GM10847 (cell line): Measurements from ENCODE around the gene EPC2.

ENCODE experiments used
- POLR2A ChIP-seq: IDR thresholded peaks from 2 replicates; pipeline ENCODE4 v1.6.1; 2011; ENCODE audit not compliant: insufficient read length; ENCODE audit errors: extremely low read depth

The EPC2 gene

GRCh38 chr2:148653437-148653836 lies 8.9 kb downstream of the EPC2 start:
- no peak for TF ChIP-seq POLR2A

GRCh38 chr2:148654435-148654834 lies 9.9 kb downstream of the EPC2 start:
- no peak for TF ChIP-seq POLR2A

GRCh38 chr2:148656516-148656915 lies 12.0 kb downstream of the EPC2 start:
- TF ChIP-seq POLR2A, result no peak

- no peak for TF ChIP-seq POLR2A
Observed at GRCh38 chr2:148658807-148659722, 14.5 kb downstream of the EPC2 start.

GRCh38 chr2:148660999-148661398 lies 16.4 kb downstream of the EPC2 start:
- no peak for TF ChIP-seq POLR2A

- no peak for TF ChIP-seq POLR2A
Observed at GRCh38 chr2:148664229-148664628, 19.7 kb downstream of the EPC2 start.

GRCh38 chr2:148666555-148666954 lies 22.0 kb downstream of the EPC2 start:
- TF ChIP-seq POLR2A, result no peak

GRCh38 chr2:148667113-148667836 lies 22.7 kb downstream of the EPC2 start:
- TF ChIP-seq POLR2A, result no peak

GRCh38 chr2:148670773-148671172 lies 26.2 kb downstream of the EPC2 start:
- TF ChIP-seq POLR2A, result no peak

GRCh38 chr2:148674063-148675020 lies 29.8 kb downstream of the EPC2 start:
- TF ChIP-seq POLR2A, result no peak

GRCh38 chr2:148675708-148676107 lies 31.2 kb downstream of the EPC2 start:
- no peak for TF ChIP-seq POLR2A

- no peak for TF ChIP-seq POLR2A
Observed at GRCh38 chr2:148680462-148680861, 35.9 kb downstream of the EPC2 start.

- no peak for TF ChIP-seq POLR2A
Observed at GRCh38 chr2:148681443-148681842, 36.9 kb downstream of the EPC2 start.

- no peak for TF ChIP-seq POLR2A
Observed at GRCh38 chr2:148684507-148684906, 40.0 kb downstream of the EPC2 start.

- TF ChIP-seq POLR2A, result no peak
Observed at GRCh38 chr2:148687543-148687942, 43.0 kb downstream of the EPC2 start.
